ENCODE data around the gene EPHB3. TPM values are rescaled to one million over a fixed set of nuclear protein-coding genes. Genes with fewer than 3 reads are reported as not detected.

The EPHB3 gene
- total RNA-seq, 3 donors from 2014 or later (not counting 1 experiment from before 2014, with no cell fraction given) = not detected

DNA sequence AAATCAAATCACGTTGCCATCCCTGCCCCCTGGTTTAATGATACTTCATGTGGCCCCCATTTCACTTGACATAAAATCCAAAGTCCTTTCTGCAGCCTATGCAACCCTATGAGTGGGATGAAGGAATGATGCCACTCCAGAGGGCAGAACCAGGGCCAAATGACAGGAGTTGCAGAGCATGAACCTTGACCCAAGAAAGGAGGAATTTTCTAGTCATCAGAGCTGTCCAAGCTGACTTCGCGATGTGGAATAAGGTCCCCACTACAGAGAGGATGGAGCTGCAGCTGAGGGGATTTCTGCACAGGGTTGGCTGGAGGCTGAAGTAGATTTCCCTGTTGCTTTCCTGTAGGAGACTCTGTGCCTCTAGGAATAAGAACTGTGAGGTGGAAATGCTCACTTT is 15.8 kb upstream of the EPHB3 start:
- no peaks in the 10 kb centered on the region for H3K36me3 ChIP-seq (ENCODE audit: control insufficient read depth, insufficient read depth, low read length)
- intact Hi-C loops (cut with micrococcal nuclease) = loop anchor here (2.0 to 10.0 kb wide), 2 partner anchors 131 to 651 kb away; no protein-coding TSS in a partner anchor
- 81% methylated on average over 3 of the region's 3 CpGs for WGBS (ENCODE audit: insufficient coverage)
- H3K4me1 ChIP-seq (ENCODE audit: control insufficient read depth, insufficient read depth, low read length) = peaks cover 9% of the 10 kb centered on the region
- Mint-ChIP-seq H3K27ac (no peak overlapping the region), H3K9me3 (no peaks in the 10 kb centered on the region), H3K4me3 (no peak overlapping the region), H3K36me3 (no peaks in the 10 kb centered on the region), H3K27me3 (ENCODE audit: low read depth in 2 of 2) (peaks cover 43 to 44% of the 10 kb centered on the region in 2 donors), H3K4me1 (peaks cover 8 to 9% of the 10 kb centered on the region in 2 donors)
- ATAC-seq (no peak), DNase-seq (no peak)
- H3K27me3 ChIP-seq (ENCODE audit: control insufficient read depth, insufficient read depth, low read length) = peaks cover 5% of the 10 kb centered on the region
- H3K9me3 ChIP-seq (ENCODE audit: control insufficient read depth, insufficient read depth, low read length) = no peaks in the 10 kb centered on the region
- no peak overlapping the region for H3K4me3 ChIP-seq (ENCODE audit: low read length)
- no peak overlapping the region for H3K27ac ChIP-seq (ENCODE audit: low read length)
- TF ChIP-seq, protein P1, sequence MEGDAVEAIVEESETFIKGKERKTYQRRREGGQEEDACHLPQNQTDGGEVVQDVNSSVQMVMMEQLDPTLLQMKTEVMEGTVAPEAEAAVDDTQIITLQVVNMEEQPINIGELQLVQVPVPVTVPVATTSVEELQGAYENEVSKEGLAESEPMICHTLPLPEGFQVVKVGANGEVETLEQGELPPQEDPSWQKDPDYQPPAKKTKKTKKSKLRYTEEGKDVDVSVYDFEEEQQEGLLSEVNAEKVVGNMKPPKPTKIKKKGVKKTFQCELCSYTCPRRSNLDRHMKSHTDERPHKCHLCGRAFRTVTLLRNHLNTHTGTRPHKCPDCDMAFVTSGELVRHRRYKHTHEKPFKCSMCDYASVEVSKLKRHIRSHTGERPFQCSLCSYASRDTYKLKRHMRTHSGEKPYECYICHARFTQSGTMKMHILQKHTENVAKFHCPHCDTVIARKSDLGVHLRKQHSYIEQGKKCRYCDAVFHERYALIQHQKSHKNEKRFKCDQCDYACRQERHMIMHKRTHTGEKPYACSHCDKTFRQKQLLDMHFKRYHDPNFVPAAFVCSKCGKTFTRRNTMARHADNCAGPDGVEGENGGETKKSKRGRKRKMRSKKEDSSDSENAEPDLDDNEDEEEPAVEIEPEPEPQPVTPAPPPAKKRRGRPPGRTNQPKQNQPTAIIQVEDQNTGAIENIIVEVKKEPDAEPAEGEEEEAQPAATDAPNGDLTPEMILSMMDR (IDR thresholded peaks at IDR 0.05) = no peak

DNA sequence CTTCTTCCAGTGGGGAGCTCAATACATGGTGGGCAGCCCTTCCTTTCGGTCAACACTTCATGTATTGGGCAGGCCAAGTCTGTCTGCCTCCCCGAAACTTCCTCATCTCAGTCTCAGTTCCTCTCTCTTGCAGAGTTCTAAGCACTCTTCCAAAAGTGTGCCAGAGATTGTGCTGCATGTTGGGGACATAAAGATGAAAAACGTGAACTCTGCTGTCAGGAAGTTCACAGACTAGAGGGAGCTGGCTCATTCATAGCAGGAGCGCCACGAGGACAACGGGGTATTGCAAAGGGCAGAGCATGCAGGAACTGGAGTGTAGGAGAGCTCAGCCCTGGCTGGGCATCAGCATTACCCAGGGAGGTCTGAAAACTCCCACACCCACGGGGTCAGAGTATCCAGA is 15.3 kb upstream of the EPHB3 start:
- intact Hi-C loops (cut with micrococcal nuclease) = loop anchor here (10.0 kb wide), 1 partner anchor 131 kb away; no protein-coding TSS in a partner anchor
- H3K27ac ChIP-seq (ENCODE audit: low read length) = no peak overlapping the region
- Mint-ChIP-seq H3K27me3 (ENCODE audit: low read depth in 2 of 2) (peaks cover 42 to 44% of the 10 kb centered on the region in 2 donors), H3K27ac (no peak overlapping the region), H3K4me3 (no peak overlapping the region), H3K4me1 (peaks cover 8 to 9% of the 10 kb centered on the region in 2 donors), H3K9me3 (no peaks in the 10 kb centered on the region), H3K36me3 (no peaks in the 10 kb centered on the region)
- H3K4me1 ChIP-seq (ENCODE audit: control insufficient read depth, insufficient read depth, low read length) = peaks cover 9% of the 10 kb centered on the region
- no peak for DNase-seq
- WGBS (ENCODE audit: insufficient coverage) = 31% methylated on average over 7 of the region's 7 CpGs
- H3K4me3 ChIP-seq (ENCODE audit: low read length) = no peak overlapping the region
- ATAC-seq = no peak
- peaks cover 5% of the 10 kb centered on the region for H3K27me3 ChIP-seq (ENCODE audit: control insufficient read depth, insufficient read depth, low read length)
- TF ChIP-seq, protein P1 (IDR thresholded peaks at IDR 0.05) = no peak
- H3K36me3 ChIP-seq (ENCODE audit: control insufficient read depth, insufficient read depth, low read length) = no peaks in the 10 kb centered on the region
- no peaks in the 10 kb centered on the region for H3K9me3 ChIP-seq (ENCODE audit: control insufficient read depth, insufficient read depth, low read length)

DNA sequence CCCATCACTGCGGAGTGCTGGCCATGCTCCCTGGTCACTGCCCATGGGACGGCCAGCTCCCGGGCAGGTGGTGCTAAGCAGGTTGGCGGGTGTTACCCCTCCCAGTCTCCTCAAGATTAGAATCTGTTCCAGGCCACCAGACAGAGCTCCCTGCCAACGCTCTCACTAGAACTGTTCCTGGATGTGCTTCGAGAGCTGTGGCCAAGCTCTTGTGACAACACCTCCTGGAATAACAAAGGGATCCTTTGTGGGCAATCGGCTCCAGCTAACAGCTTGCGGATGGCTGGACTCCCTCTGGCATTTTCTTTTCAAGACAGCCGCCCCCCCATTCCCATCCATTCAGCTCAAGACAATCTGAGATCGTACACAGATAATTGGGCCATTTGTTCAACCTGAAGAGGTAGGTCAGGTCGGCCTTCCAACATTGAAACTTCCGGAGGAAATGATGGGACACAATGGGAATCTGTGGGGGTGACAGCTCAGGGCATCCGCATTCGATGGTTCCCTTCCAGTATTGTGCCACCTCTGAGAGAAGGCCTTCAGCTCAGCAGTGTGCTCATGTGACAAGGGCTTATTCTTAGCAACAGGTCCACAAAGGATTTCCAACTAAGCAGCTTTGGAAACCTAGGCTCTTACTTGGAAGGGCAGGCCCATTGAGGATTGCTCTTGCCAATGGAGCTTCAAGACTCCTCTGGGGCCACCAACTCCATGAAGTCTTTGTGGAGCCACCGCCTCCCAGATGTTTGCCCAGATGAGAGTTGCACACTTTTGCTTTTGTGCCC is 11.6 kb upstream of the EPHB3 start:
- Mint-ChIP-seq H3K27me3 (ENCODE audit: low read depth in 2 of 2) (peaks cover 32 to 41% of the 10 kb centered on the region in 2 donors), H3K27ac (no peak overlapping the region), H3K4me3 (no peak overlapping the region), H3K9me3 (no peaks in the 10 kb centered on the region), H3K36me3 (no peaks in the 10 kb centered on the region), H3K4me1 (no peaks in the 10 kb centered on the region)
- no peaks in the 10 kb centered on the region for H3K36me3 ChIP-seq (ENCODE audit: control insufficient read depth, insufficient read depth, low read length)
- WGBS (ENCODE audit: insufficient coverage) = 89% methylated on average over 15 of the region's 15 CpGs
- H3K9me3 ChIP-seq (ENCODE audit: control insufficient read depth, insufficient read depth, low read length) = no peaks in the 10 kb centered on the region
- ATAC-seq (no peak), DNase-seq (no peak)
- intact Hi-C loops (cut with micrococcal nuclease) = loop anchor here (10.0 kb wide), 1 partner anchor 135 kb away; no protein-coding TSS in a partner anchor
- H3K27ac ChIP-seq (ENCODE audit: low read length) = no peak overlapping the region
- H3K4me3 ChIP-seq (ENCODE audit: low read length) = no peak overlapping the region
- no peaks in the 10 kb centered on the region for H3K27me3 ChIP-seq (ENCODE audit: control insufficient read depth, insufficient read depth, low read length)
- peaks cover 3% of the 10 kb centered on the region for H3K4me1 ChIP-seq (ENCODE audit: control insufficient read depth, insufficient read depth, low read length)
- TF ChIP-seq, protein P1 (IDR thresholded peaks at IDR 0.05) = no peak
